GM21526 (cell line): ENCODE measurements around the gene C6orf89.

Experiments used
- ATAC-seq: cut with Tn5 transposase; IDR thresholded peaks from one replicate; pipeline ENCODE4 v1.9.1; 2021; ENCODE audit warnings: moderate library complexity; ENCODE audit not compliant: unreplicated experiment, low FRiP score

The C6orf89 gene

GRCh38 chr6:36851626-36852025, 34.1 kb upstream of the C6orf89 start:
- ATAC-seq = no peak

- ATAC-seq = no peak
Observed at GRCh38 chr6:36852481-36853147, 33.1 kb upstream of the C6orf89 start.

GRCh38 chr6:36853325-36853724, 32.4 kb upstream of the C6orf89 start:
- no peak for ATAC-seq

GRCh38 chr6:36855750-36856149, 30.0 kb upstream of the C6orf89 start:
- ATAC-seq = no peak

GRCh38 chr6:36856277-36856676, 29.5 kb upstream of the C6orf89 start:
- ATAC-seq = no peak

GRCh38 chr6:36857325-36857724, 28.4 kb upstream of the C6orf89 start:
- ATAC-seq = no peak

DNA sequence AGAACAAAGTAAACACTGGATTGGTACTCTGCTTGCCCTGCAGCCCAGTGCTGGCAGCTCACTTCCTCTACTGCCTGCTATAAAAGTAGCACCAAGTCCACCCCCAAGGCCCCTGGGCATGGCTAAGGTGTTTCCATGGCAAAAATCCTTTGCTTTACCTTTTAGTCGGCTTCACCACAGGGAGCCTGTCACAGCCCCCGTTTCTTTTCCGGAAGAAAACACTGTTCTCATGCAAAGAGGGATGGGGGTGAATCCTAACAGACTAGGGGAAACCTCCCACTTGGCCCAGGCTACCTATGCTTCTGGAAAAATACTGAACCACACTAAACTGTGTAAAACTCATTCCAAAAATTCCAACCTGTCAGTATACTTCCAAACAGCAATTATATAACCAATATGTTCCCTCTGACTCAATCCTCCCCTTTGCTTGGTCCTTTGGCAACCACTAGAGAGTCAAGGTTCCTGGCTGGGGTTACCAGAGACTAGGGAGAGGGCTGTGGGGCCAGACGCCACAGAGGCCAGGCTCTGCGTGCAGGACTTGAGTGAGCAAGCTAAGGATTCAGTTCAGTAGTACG, 27.3 kb upstream of the C6orf89 start:
- ATAC-seq = no peak

DNA sequence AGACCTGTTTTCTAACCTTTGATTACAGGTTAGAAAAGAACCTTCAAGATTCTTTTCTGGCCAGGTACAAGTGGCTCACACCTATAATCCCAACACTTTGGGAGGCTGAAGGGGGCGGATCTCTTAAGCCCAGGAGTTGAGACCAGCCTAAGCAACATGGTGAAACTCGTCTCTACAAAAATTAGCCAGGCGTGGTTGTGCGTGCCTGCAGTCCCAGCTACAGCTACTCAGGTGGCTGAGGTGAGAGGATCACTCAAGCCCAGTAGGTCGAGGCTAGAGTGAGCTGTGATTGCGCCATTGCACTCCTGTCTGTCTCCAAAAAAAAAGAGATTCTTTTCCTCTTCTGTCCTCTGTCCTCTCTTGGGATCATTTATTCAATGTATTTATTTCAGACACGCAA, 25.6 kb upstream of the C6orf89 start:
- no peak for ATAC-seq

DNA sequence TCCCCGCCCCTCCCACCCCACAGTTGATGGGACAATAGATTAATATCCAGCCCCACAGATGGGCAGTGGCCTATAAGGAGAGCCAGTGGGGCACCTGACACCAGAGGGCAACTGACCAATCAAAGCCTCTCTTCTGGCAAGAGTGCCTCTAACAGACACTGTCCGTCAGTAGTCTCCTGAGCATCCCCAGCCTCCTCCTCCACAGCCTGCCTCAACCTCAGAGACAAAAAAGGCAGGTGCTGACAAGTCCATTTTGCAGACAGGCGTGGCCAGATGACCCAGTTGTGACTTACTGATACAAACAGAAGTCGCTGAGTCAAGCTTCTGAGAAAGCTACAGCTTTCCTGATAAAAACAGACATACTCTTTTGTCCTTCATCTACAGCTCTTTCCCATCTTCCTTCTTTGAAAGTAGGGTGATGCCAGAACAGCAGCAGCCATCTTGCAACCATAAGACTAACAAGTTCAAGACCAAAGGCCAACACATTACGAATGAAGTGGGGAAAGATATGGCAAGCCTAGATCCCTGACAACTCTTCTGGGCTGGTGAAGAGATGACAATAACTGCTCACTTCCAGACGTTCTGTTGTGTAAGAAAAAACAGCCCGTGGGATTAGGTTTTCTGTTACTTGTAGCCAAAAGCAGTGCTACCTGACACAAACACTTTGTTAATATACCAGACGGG, 23.4 kb upstream of the C6orf89 start:
- no peak for ATAC-seq

GRCh38 chr6:36862848-36863382, 22.8 kb upstream of the C6orf89 start:
- ATAC-seq = no peak

DNA sequence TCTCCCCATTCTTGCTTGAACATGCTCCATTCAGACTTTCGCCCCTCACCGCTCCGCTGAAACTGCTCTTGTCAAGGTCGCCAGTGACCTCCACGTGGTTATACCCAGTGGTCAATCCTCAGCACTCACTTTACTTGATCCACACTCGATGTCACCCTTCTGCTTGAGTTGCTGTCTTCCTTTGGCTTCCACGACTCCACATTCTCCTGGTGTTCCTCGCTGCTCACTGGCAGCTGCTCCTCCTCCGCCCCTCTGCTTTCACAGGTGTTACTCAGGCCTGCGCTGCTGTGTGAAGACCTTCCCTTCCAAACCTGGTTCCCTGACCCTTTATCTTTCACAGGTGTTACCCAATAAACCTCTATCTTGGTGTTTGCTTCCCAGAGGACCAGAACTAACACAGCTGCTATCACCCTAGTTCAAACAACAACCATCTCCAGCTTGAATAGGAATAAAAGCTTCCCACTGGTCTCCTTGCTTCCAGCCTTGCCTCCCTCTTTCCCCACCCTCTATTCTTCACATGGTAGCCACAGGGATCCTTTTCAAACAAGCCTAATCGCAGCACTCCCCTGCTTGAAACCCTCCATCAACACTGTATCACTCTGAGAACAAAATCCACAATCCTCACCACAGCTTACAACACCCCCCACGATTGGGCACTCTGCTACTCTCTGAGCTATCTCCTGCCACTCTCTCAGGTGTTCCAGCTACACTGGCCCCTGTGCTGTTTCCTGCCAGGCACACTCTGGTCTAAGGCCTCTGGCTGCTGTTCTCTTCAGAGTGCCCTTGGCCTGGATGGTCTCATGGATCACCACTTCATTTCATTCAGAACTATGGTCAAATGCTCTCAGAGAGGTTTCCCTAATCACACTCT, 21.8 kb upstream of the C6orf89 start:
- no peak for ATAC-seq

DNA sequence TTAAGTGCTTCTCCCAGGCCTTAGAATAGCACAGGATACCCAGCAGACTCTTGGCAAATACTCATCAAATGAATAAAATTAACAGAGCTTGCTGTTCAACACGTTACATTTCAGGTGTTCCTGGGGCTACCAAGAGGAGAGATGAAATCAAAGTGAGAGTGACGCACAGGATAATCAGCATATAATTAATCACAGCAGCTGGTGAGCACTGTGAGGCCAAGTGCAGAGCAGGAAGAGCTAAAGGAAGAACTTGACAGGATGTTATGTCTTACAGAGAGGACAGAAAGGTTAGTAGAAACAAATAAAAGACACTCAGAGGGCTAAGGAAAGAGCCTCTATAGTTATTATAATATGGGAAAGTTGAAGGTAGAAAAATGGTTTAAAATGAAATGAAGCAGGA, 19.9 kb upstream of the C6orf89 start:
- no peak for ATAC-seq

DNA sequence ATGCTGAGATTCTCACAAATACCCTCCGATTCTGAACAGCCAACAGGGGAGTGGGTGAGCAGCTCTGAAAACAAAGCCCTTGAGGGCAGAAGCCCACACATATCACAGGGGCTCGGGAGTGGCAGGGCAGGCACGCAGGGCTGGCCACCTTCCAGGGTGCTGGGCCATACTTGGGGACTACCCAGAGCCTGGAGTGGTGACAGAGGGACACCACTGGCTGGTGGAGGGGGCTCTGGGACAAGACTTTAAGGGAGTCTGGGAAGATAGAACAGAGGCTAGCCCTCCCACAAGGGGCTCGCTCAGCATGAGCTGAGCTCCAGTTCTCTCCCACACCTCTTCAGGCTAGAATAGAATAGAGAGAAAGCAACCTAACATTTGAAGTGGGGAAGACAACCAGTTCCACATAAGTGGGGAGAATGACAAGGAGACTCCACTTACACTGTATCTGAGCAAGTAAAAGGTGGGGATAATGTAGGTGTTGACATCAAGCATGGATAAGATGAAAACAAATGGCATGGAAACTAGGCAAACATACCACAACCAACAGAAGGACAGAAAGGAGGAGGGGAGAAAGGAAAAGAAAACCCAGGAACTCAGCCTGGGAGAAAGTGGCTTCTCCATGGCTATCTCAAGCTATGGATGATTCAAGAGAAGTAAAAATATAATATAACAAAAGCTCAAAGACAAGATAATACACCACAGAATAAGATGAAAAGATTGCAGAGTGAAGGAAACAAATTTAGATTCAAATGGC, 18.1 kb upstream of the C6orf89 start:
- no peak for ATAC-seq

- no peak for ATAC-seq
Observed at GRCh38 chr6:36871686-36872085, 14.1 kb upstream of the C6orf89 start.

GRCh38 chr6:36873115-36873514, 12.6 kb upstream of the C6orf89 start:
- ATAC-seq = no peak

GRCh38 chr6:36873612-36874442, 11.9 kb upstream of the C6orf89 start:
- no peak for ATAC-seq

DNA sequence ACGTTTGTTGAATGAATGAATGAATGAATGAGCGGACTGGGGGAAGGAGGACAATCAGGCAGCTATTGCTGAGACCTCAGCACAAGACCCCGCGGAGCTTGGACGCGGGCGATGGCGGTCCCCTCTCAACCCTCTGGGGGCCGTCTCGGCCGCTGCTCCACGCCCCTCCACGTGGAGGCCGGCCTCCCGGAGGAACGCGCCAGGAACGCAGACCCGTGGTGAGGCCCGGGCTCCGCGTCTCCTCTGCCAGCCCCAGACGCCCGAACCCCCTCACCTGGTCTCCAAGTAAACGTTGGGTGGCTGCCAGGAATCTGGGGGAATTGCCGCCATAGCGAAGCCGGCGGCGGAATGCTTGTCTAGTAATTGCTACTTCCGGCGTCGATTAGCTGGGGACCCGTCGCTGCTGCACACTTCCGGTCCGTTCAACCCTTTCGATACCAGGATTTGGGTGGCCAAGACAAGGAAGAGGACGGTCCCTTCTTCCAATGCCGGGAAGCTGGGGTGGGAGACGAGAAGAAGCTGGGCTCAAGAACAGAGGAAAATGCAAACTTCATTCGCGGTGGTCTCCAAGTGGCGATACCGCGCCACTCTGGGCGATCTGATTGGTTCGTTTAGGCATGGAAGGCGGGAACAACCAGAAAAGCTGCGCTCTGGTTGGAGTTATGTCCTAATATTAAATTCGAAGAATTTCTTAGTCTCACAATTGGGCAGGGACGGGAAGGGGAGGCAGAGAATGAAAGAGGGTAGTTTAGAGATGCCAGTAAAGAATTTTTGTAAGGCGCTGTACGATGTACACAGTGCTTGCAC, 11.1 kb upstream of the C6orf89 start, which contains the start of gene PPIL1:
Gene PPIL1, minus strand, starts transcription at position 361 of the 807 bp plus-strand sequence. Its CDS starts 31 bp downstream, at position 330.
- peak; percentile 72 for ATAC-seq

- no peak for ATAC-seq
Observed at GRCh38 chr6:36875250-36875633, 10.5 kb upstream of the C6orf89 start.
